Esophagus squamous epithelium (tissue), 5 donors: ENCODE results near the gene RALGPS1. TPM values are rescaled to one million over a fixed set of nuclear protein-coding genes. Genes with fewer than 3 reads are reported as not detected.
A peak's percentile ranks its signal among the peaks of the same experiment; 100 is the strongest.

Source experiments
- DNase-seq: peaks from one replicate; lab custom pipeline; 2025; lab: John Stamatoyannopoulos, UW
- H3K27ac ChIP-seq, 4 donors: fragments of 200-600 bp; sonication (generic); one replicate each; pipeline ENCODE4 v1.5.1; 2016 to 2019; ENCODE audit warnings: mild to moderate bottlenecking in 1 of 4
- H3K27me3 ChIP-seq, 4 donors: fragments of 200-600 bp; sonication (generic); 1 replicate in 3 of 4; 2 replicates in 1 of 4; pipeline versions ENCODE4 v1.5.1 to v1.6.0; 2017 to 2021; ENCODE audit warnings: antibody characterized with exemption in 1 of 4
- H3K36me3 ChIP-seq, 3 donors: fragments of 200-600 bp; sonication (generic); one replicate each; pipeline ENCODE4 v1.5.1; 2016 to 2019
- H3K4me1 ChIP-seq, 3 donors: fragments of 200-600 bp; sonication (generic); one replicate each; pipeline ENCODE4 v1.5.1; 2017 to 2019
- H3K4me3 ChIP-seq, 4 donors: fragments of 200-600 bp; sonication (generic); 1 replicate in 3 of 4; 2 replicates in 1 of 4; pipeline ENCODE4 v1.5.1; 2016 to 2019; ENCODE audit warnings: mild to moderate bottlenecking in 2 of 4, moderate library complexity in 1 of 4
- H3K9me3 ChIP-seq, 3 donors: fragments of 200-600 bp; sonication (generic); one replicate each; pipeline ENCODE4 v1.5.1; 2016 to 2019
- CTCF ChIP-seq, 6 experiments: fragments of 450-650 bp in 4 of 6; fragments of 200-600 bp in 2 of 6; sonication (generic) in 2 of 6; IDR thresholded peaks; one replicate each; pipeline ENCODE4 v1.5.1; 2016 to 2019; ENCODE audit warnings: antibody characterized with exemption in 6 of 6, mild to moderate bottlenecking in 4 of 6, moderate library complexity in 4 of 6
- POLR2A ChIP-seq, 4 donors: fragments of 450-650 bp; IDR thresholded peaks; one replicate each; pipeline ENCODE4 v1.6.1; 2017; ENCODE audit warnings: antibody characterized with exemption in 4 of 4, mild to moderate bottlenecking in 4 of 4, moderate library complexity in 3 of 4
- WGBS, 2 donors: methylation state at CpG; one replicate each; pipeline ENCODE4 v1.1.5; 2018; 5-methylcytosine and 5-hydroxymethylcytosine counted together
- intact Hi-C: fragments of 100-400 bp; cut with DNase I; formaldehyde crosslinking; loops from one replicate; pipeline ENCODE4 v1.15.0; 2022
- total RNA-seq, 4 donors: library from RNA; depleted of rRNA; stranded (reverse); fragments of >200 nt; gene quantifications; one replicate each; pipeline ENCODE4 v1.1.0, GENCODE V29; 2016
- donor health status: DM: yes; HTN: yes; CAD: no.

The RALGPS1 gene
- total RNA-seq, 4 donors from 2014 or later, result 3.0 to 16.4 (median 10.6) TPM

GRCh38 chr9:127055745-127056402 lies 141.3 kb downstream of the RALGPS1 start:
- Histone ChIP-seq H3K4me1 (peaks cover 0 to 75% (median 34%) of the 10 kb centered on the region in 3 donors), H3K27me3 (no peaks in the 10 kb centered on the region), H3K27ac (no peak overlapping the region), H3K9me3 (no peaks in the 10 kb centered on the region), H3K36me3 (no peaks in the 10 kb centered on the region), H3K4me3 (no peak overlapping the region)
- TF ChIP-seq POLR2A (IDR thresholded peaks at IDR 0.05), result no peak
- no peak for TF ChIP-seq CTCF (IDR thresholded peaks at IDR 0.05)
- intact Hi-C loops, result no loop called here
- no peak for DNase-seq

GRCh38 chr9:127056446-127056845 lies 141.9 kb downstream of the RALGPS1 start:
- Histone ChIP-seq H3K4me1 (peaks cover 0 to 75% (median 34%) of the 10 kb centered on the region in 3 donors), H3K4me3 (no peak overlapping the region), H3K36me3 (no peaks in the 10 kb centered on the region), H3K9me3 (no peaks in the 10 kb centered on the region), H3K27me3 (no peaks in the 10 kb centered on the region), H3K27ac (no peak overlapping the region)
- intact Hi-C loops, result no loop called here
- no peak for TF ChIP-seq POLR2A (IDR thresholded peaks at IDR 0.05)
- TF ChIP-seq CTCF (IDR thresholded peaks at IDR 0.05), result no peak
- 75 to 92% methylated on average over 3 of the region's 3 CpGs for WGBS, 2 donors
- DNase-seq, result no peak

- TF ChIP-seq CTCF (IDR thresholded peaks at IDR 0.05) (no peak), POLR2A (IDR thresholded peaks at IDR 0.05) (no peak)
- Histone ChIP-seq H3K4me1 (peaks cover 0 to 65% (median 30%) of the 10 kb centered on the region in 3 donors), H3K36me3 (no peaks in the 10 kb centered on the region), H3K4me3 (no peak overlapping the region), H3K9me3 (no peaks in the 10 kb centered on the region), H3K27me3 (no peaks in the 10 kb centered on the region), H3K27ac (peak overlapping the region in 3 of 4 donors; percentile 18 to 62 (median 27))
- 72 to 73% methylated on average over 7 of the region's 7 CpGs for WGBS, 2 donors
- no peak for DNase-seq
- intact Hi-C loops, result no loop called here
Observed at GRCh38 chr9:127058011-127058644, 143.5 kb downstream of the RALGPS1 start.

- TF ChIP-seq POLR2A (IDR thresholded peaks at IDR 0.05) (no peak), CTCF (IDR thresholded peaks at IDR 0.05) (no peak)
- 60 to 61% methylated on average over 4 of the region's 4 CpGs for WGBS, 2 donors
- Histone ChIP-seq H3K4me3 (no peak overlapping the region), H3K9me3 (no peaks in the 10 kb centered on the region), H3K36me3 (no peaks in the 10 kb centered on the region), H3K27me3 (no peaks in the 10 kb centered on the region), H3K4me1 (peaks cover 0 to 60% (median 25%) of the 10 kb centered on the region in 3 donors), H3K27ac (peak overlapping the region in 3 of 4 donors; percentile 18 to 62 (median 27))
- no peak for DNase-seq
- intact Hi-C loops, result no loop called here
Observed at GRCh38 chr9:127058645-127059021, 144.1 kb downstream of the RALGPS1 start.

GRCh38 chr9:127059030-127059429 lies 144.4 kb downstream of the RALGPS1 start:
- no peaks in the 10 kb centered on the region for H3K27me3 ChIP-seq
- H3K9me3 ChIP-seq, result no peaks in the 10 kb centered on the region
- no peak overlapping the region for H3K4me3 ChIP-seq
- 92 to 100% methylated on average over 2 of the region's 2 CpGs for WGBS, 2 donors
- H3K36me3 ChIP-seq, result no peaks in the 10 kb centered on the region
- DNase-seq, result no peak
- intact Hi-C loops, result no loop called here
- peak overlapping the region in 2 of 4 donors; percentile 14 to 62 for H3K27ac ChIP-seq
- TF ChIP-seq CTCF (IDR thresholded peaks at IDR 0.05), result no peak
- no peak for TF ChIP-seq POLR2A (IDR thresholded peaks at IDR 0.05)
- peaks cover 0 to 56% (median 21%) of the 10 kb centered on the region in 3 donors for H3K4me1 ChIP-seq
